GM12875 (cell line): ENCODE results near the gene TMEM132D.

Experiments used
- H3K4me3 ChIP-seq: one replicate; pipeline ENCODE4 v1.5.1; 2011; ENCODE audit warnings: low read depth, low read length, control low read depth
- TF ChIP-seq, protein P1 (sequence below): IDR thresholded peaks from 2 replicates; pipeline ENCODE4 v1.5.1; 2011; ENCODE audit warnings: low read depth, mild to moderate bottlenecking, control low read depth, inconsistent platforms, low read length, moderate library complexity, borderline replicate concordance; ENCODE audit not compliant: insufficient read depth

Gene TMEM132D

DNA sequence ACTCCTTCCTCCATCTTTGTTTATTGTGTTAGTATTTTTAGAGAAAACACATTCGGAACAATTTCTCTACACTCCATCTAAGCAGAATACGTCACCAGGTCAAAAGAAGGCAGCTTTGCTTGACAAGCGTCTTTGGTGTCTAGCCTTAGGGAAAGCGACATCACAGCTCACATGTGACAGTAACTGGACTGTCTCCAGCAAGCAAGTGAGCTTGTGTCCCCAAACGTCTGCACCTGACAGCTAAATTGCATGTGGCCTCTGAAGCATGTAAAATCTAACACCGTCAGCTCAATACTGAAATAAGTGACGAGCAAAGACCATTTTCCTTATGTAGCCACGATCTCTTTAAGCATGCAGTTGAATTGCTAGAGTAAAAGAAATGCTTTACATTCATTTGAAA, 540.8 kb downstream of the TMEM132D start:
- no peak overlapping the region for H3K4me3 ChIP-seq
- TF ChIP-seq, protein P1, sequence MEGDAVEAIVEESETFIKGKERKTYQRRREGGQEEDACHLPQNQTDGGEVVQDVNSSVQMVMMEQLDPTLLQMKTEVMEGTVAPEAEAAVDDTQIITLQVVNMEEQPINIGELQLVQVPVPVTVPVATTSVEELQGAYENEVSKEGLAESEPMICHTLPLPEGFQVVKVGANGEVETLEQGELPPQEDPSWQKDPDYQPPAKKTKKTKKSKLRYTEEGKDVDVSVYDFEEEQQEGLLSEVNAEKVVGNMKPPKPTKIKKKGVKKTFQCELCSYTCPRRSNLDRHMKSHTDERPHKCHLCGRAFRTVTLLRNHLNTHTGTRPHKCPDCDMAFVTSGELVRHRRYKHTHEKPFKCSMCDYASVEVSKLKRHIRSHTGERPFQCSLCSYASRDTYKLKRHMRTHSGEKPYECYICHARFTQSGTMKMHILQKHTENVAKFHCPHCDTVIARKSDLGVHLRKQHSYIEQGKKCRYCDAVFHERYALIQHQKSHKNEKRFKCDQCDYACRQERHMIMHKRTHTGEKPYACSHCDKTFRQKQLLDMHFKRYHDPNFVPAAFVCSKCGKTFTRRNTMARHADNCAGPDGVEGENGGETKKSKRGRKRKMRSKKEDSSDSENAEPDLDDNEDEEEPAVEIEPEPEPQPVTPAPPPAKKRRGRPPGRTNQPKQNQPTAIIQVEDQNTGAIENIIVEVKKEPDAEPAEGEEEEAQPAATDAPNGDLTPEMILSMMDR = no peak

GRCh38 chr12:129357233-129357632, 546.6 kb downstream of the TMEM132D start:
- TF ChIP-seq, protein P1 = no peak
- no peak overlapping the region for H3K4me3 ChIP-seq

DNA sequence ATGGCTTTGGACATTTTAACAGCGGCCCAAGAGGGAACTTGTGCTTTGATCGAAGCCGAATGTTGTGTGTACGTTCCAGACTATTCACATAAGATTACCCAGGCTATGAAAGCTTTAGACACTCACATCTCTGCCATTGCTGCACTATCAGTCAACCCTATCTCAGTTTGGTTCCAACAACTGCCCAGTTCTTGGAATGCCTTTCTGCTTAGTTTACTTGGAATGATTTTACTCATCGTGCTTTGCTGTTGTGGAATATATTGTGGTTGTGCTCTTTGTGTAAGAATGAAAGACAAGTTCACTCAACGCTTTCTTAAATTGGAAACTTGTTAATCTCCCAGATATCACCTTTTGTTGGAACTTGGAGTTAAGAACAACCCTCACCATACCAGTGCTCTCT, 552.3 kb downstream of the TMEM132D start:
- no peak overlapping the region for H3K4me3 ChIP-seq
- TF ChIP-seq, protein P1 = no peak

- TF ChIP-seq, protein P1 = no peak
- no peak overlapping the region for H3K4me3 ChIP-seq
These were observed 564.5 kb downstream of the TMEM132D start for GRCh38 chr12:129339336-129339735.

- TF ChIP-seq, protein P1 = no peak
- no peak overlapping the region for H3K4me3 ChIP-seq
These were observed 566.4 kb downstream of the TMEM132D start for GRCh38 chr12:129337413-129337812.

DNA sequence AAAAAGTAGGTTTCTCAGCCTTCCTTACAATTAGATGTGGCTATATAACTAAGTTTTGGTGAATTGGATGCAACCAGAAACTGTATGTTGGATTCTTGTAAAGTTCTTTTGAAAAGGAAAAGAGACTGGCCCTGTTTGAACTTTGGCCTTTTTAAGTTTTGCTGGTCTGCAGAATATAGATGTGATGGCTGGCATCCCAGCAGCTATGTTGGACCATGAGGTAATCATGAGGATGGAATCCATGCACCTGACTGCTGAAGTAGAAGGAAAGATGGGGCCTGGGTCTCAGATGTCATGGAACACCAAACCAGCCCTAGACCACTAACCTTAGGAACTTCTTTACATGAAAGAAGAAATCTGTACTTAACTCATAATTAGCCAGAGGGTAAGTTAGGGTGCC, 568.1 kb downstream of the TMEM132D start:
- TF ChIP-seq, protein P1 = no peak
- no peak overlapping the region for H3K4me3 ChIP-seq

- TF ChIP-seq, protein P1 = no peak
- H3K4me3 ChIP-seq = no peak overlapping the region
These were observed 571.5 kb downstream of the TMEM132D start for GRCh38 chr12:129332286-129332685.
